GM12892 (cell line): ENCODE results near the gene TRIM26.

Source experiments
- DNase-seq: peaks from one replicate; pipeline ENCODE4 v3.0.0; 2011; ENCODE audit not compliant: insufficient read length
- FAIRE-seq: peaks from 2 replicates; lab custom pipeline; 2011; peaks lifted over from hg19 to GRCh38; lab: Jason Lieb, UNC
- POLR2A ChIP-seq: IDR thresholded peaks from 2 replicates; pipeline ENCODE4 v1.6.1; 2011; ENCODE audit warnings: low read depth, low read length, control low read depth
- POLR2AphosphoS5 ChIP-seq: IDR thresholded peaks from 2 replicates; pipeline ENCODE4 v1.6.1; 2011; ENCODE audit warnings: low read depth, low read length, control low read depth
- TAF1 ChIP-seq: IDR thresholded peaks from 2 replicates; pipeline ENCODE4 v1.6.1; 2011; ENCODE audit warnings: low read depth, mild to moderate bottlenecking, control low read depth, low read length, borderline replicate concordance

TRIM26 gene

GRCh38 chr6:30156262-30156599 lies 57.0 kb downstream of the TRIM26 start:
- no peak for TF ChIP-seq POLR2A
- TF ChIP-seq TAF1, result no peak
- no peak for TF ChIP-seq POLR2AphosphoS5
- FAIRE-seq, result no peak
- no peak for DNase-seq

- DNase-seq, result no peak
- no peak for TF ChIP-seq POLR2AphosphoS5
- no peak for TF ChIP-seq TAF1
- TF ChIP-seq POLR2A, result no peak
- FAIRE-seq, result no peak
These were observed 57.5 kb downstream of the TRIM26 start for GRCh38 chr6:30155520-30156261.

GRCh38 chr6:30154709-30155519 lies 58.3 kb downstream of the TRIM26 start:
- FAIRE-seq (no peak), DNase-seq (no peak)

GRCh38 chr6:30154061-30154460 lies 59.1 kb downstream of the TRIM26 start:
- TF ChIP-seq POLR2AphosphoS5 (no peak), TAF1 (no peak), POLR2A (no peak)
- no peak for DNase-seq
- FAIRE-seq, result no peak

More at GRCh38 chr6:30154709-30155519, 58.3 kb downstream of the TRIM26 start:
- TF ChIP-seq POLR2AphosphoS5 (no peak), TAF1 (no peak), POLR2A (no peak)

GRCh38 chr6:30152910-30153610 lies 60.1 kb downstream of the TRIM26 start:
- no peak for TF ChIP-seq POLR2A
- TF ChIP-seq TAF1, result no peak
- no peak for TF ChIP-seq POLR2AphosphoS5
- FAIRE-seq (no peak), DNase-seq (no peak)

- TF ChIP-seq TAF1 (no peak), POLR2A (no peak), POLR2AphosphoS5 (no peak)
- no peak for FAIRE-seq
- DNase-seq, result no peak
These were observed 61.1 kb downstream of the TRIM26 start for GRCh38 chr6:30152016-30152673.

- DNase-seq, result no peak
- TF ChIP-seq POLR2A, result no peak
- no peak for TF ChIP-seq TAF1
- TF ChIP-seq POLR2AphosphoS5, result no peak
- FAIRE-seq, result no peak
These were observed 61.6 kb downstream of the TRIM26 start for GRCh38 chr6:30151580-30151979.

- TF ChIP-seq POLR2AphosphoS5, result no peak
- no peak for TF ChIP-seq TAF1
- no peak for TF ChIP-seq POLR2A
- DNase-seq (no peak), FAIRE-seq (no peak)
These were observed 62.4 kb downstream of the TRIM26 start for GRCh38 chr6:30150671-30151395.

GRCh38 chr6:30149858-30150550 lies 63.2 kb downstream of the TRIM26 start:
- TF ChIP-seq POLR2A, result no peak
- TF ChIP-seq POLR2AphosphoS5, result no peak
- TF ChIP-seq TAF1, result no peak
- FAIRE-seq (no peak), DNase-seq (no peak)

GRCh38 chr6:30149234-30149633 lies 64.0 kb downstream of the TRIM26 start:
- TF ChIP-seq TAF1, result no peak
- TF ChIP-seq POLR2A, result no peak
- TF ChIP-seq POLR2AphosphoS5, result no peak
- DNase-seq (no peak), FAIRE-seq (no peak)
